Keratinocyte (primary cell): ENCODE measurements around the gene TSTD2. TPM values are rescaled to one million over a fixed set of nuclear protein-coding genes. Genes with fewer than 3 reads are reported as not detected.
"Not testable (repeated sequence)": the region's sequence is repeated elsewhere in the genome, so short reads cannot be mapped to it uniquely, and the experiment has no call there.

Source experiments
- DNase-seq: peaks from one replicate; pipeline ENCODE4 v3.0.0-alpha.2; 2011; ENCODE audit warnings: low read depth, missing footprints, low spot score
- FAIRE-seq: peaks from 2 replicates; lab custom pipeline; 2011; peaks lifted over from hg19 to GRCh38; lab: Jason Lieb, UNC
- H2AFZ ChIP-seq: 2 replicates; pipeline ENCODE4 v1.6.0; 2012; ENCODE audit warnings: low read length, control low read depth, inconsistent platforms; ENCODE audit not compliant: control insufficient read depth
- H3K27ac ChIP-seq: 2 replicates; pipeline ENCODE4 v1.5.1; 2011; ENCODE audit warnings: low read length; ENCODE audit not compliant: control insufficient read depth, insufficient read depth
- H3K27me3 ChIP-seq: 3 replicates; pipeline ENCODE4 v1.6.0; 2011; ENCODE audit warnings: low read length; ENCODE audit not compliant: control insufficient read depth, insufficient read depth; ENCODE audit errors: extremely low read depth
- H3K36me3 ChIP-seq, 2 experiments: 2 replicates in 1 of 2; 3 replicates in 1 of 2; pipeline ENCODE4 v1.5.1; 2011; ENCODE audit warnings: low read length in 2 of 2, mild to moderate bottlenecking in 1 of 2; ENCODE audit not compliant: control insufficient read depth in 2 of 2, insufficient read depth in 2 of 2; ENCODE audit errors: extremely low read depth in 1 of 2
- H3K4me1 ChIP-seq: 3 replicates; pipeline ENCODE4 v1.5.1; 2011; ENCODE audit warnings: low read length; ENCODE audit not compliant: control insufficient read depth, insufficient read depth; ENCODE audit errors: extremely low read depth
- H3K4me2 ChIP-seq: 3 replicates; pipeline ENCODE4 v1.6.0; 2011; ENCODE audit warnings: low read depth, low read length; ENCODE audit not compliant: control insufficient read depth, insufficient read depth; ENCODE audit errors: extremely low read depth
- H3K4me3 ChIP-seq, 3 experiments: fragments of 200-600 bp in 1 of 3; sonication (generic) in 1 of 3; 2 replicates in 2 of 3; 3 replicates in 1 of 3; pipeline ENCODE4 v1.5.1; 2011 to 2016; ENCODE audit warnings: low read length in 3 of 3, mild to moderate bottlenecking in 3 of 3, control low read depth in 2 of 3, inconsistent platforms in 1 of 3, low read depth in 1 of 3, mixed read lengths in 1 of 3, mixed run types in 1 of 3, moderate library complexity in 1 of 3; ENCODE audit not compliant: control insufficient read depth in 2 of 3, insufficient read depth in 2 of 3; ENCODE audit errors: extremely low read depth in 1 of 3
- H3K79me2 ChIP-seq: 2 replicates; pipeline ENCODE4 v1.6.0; 2012; ENCODE audit warnings: low read length; ENCODE audit not compliant: control insufficient read depth, insufficient read depth
- H3K9ac ChIP-seq: 3 replicates; pipeline ENCODE4 v1.6.0; 2011; ENCODE audit warnings: low read length; ENCODE audit not compliant: control insufficient read depth, insufficient read depth; ENCODE audit errors: extremely low read depth
- H3K9me1 ChIP-seq: 3 replicates; pipeline ENCODE4 v1.6.0; 2011; ENCODE audit warnings: low read length; ENCODE audit not compliant: control insufficient read depth, insufficient read depth; ENCODE audit errors: extremely low read depth
- H3K9me3 ChIP-seq: 2 replicates; pipeline ENCODE4 v1.5.1; 2012; ENCODE audit warnings: low read depth, low read length; ENCODE audit not compliant: control insufficient read depth
- H4K20me1 ChIP-seq: 3 replicates; pipeline ENCODE4 v1.6.0; 2011; ENCODE audit warnings: low read length; ENCODE audit not compliant: control insufficient read depth, insufficient read depth; ENCODE audit errors: extremely low read depth
- EZH2 ChIP-seq: IDR thresholded peaks from one replicate; pipeline ENCODE4 v1.6.1; 2012; ENCODE audit warnings: inconsistent platforms, mild to moderate bottlenecking, low read length, moderate library complexity
- dilution Hi-C: fragments of 300-500 bp; cut with MboI; formaldehyde crosslinking; loops from one replicate; pipeline ENCODE4 v1.7.0; 2020; ENCODE audit warnings: low sequenced_read_pairs; ENCODE audit not compliant: extremely low pct_ligation_motif_present
- polyA plus RNA-seq, 5 experiments: library from polyadenylated mRNA; depleted of rRNA in 3 of 5; stranded (reverse) in 3 of 5; stranded (forward) in 1 of 5; unstranded in 1 of 5; fragments of >200 nt; gene quantifications; 1 replicate in 1 of 5; 2 replicates in 3 of 5; 3 replicates in 1 of 5; pipeline versions ENCODE4 v1.2.1 to v1.2.3, GENCODE V29; 2011 to 2012; ENCODE audit warnings: missing spikeins in 2 of 5, low read depth in 1 of 5, low replicate concordance in 1 of 5
- TF ChIP-seq, protein P1 (sequence below), 3 experiments: IDR thresholded peaks in 1 of 3; conservative IDR thresholded peaks in 1 of 3; optimal IDR thresholded peaks in 1 of 3; 2 replicates in 2 of 3; 3 replicates in 1 of 3; pipeline versions ENCODE3 to v1.5.1; 2011; ENCODE audit warnings: low read length in 3 of 3, mild to moderate bottlenecking in 3 of 3, moderate library complexity in 2 of 3, control low read depth in 1 of 3, inconsistent platforms in 1 of 3; ENCODE audit not compliant: insufficient read depth in 2 of 3; ENCODE audit errors: extremely low read depth in 1 of 3

TSTD2 gene
- polyA plus RNA-seq, 1 donor (not counting 4 experiments of a cell fraction or from before 2014, with no cell fraction given): 17.2 TPM

DNA sequence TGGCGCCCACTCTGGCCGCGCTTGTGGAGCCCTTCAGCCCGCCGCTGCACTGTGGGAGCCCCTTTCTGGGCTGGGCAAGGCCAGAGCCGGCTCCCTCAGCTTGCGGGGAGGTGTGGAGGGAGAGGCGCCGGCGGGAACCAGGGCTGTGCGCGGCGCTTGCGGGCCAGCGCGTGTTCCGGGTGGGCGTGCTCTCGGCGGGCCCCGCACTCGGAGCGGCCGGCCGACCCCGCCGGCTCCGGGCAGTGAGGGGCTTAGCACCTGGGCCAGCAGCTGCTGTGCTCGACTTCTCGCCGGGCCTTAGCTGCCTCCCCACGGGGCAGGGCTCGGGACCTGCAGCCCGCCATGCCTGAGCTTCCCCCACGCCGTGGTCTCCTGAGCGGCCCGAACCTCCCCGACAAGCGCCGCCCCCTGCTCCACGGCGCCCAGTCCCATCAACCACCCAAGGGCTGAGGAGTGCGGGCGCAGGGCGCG, 59.0 kb downstream of the TSTD2 start:
- H3K9me3 ChIP-seq, H3K4me3 ChIP-seq, H3K79me2 ChIP-seq, dilution Hi-C loops, H3K36me3 ChIP-seq, H3K27ac ChIP-seq, H3K4me2 ChIP-seq, H3K9me1 ChIP-seq, H3K4me1 ChIP-seq, H4K20me1 ChIP-seq, H3K9ac ChIP-seq, FAIRE-seq, DNase-seq, H2AFZ ChIP-seq, H3K27me3 ChIP-seq: not testable (repeated sequence)

DNA sequence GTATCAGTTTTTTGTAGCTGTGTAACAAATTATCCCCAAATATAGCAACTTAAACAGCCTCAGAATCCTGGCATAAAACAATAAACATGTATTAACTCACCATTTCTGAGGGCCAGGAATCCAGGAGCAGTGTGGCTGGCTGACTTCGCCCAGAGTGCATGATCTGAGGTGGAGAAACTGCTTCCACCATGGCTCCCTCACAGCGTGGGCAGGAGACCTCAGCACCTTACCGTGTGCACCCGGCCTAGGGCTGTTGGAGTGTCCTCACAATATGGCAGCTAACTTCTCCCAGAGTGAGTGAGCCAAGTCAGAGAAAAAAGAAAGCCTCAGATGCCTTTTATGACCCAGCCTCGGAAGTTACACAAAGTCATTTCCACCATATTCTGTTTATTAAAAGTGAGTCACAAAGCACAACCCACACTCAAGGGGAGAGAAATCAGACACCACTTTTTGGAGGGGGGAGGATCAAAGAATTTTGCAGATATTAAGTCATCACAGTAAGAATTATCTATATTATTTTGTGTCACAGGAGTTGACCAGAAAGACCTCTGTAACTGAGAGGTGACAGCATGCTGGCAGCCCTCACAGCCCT, 59.6 kb downstream of the TSTD2 start:
- TF ChIP-seq, protein P1, sequence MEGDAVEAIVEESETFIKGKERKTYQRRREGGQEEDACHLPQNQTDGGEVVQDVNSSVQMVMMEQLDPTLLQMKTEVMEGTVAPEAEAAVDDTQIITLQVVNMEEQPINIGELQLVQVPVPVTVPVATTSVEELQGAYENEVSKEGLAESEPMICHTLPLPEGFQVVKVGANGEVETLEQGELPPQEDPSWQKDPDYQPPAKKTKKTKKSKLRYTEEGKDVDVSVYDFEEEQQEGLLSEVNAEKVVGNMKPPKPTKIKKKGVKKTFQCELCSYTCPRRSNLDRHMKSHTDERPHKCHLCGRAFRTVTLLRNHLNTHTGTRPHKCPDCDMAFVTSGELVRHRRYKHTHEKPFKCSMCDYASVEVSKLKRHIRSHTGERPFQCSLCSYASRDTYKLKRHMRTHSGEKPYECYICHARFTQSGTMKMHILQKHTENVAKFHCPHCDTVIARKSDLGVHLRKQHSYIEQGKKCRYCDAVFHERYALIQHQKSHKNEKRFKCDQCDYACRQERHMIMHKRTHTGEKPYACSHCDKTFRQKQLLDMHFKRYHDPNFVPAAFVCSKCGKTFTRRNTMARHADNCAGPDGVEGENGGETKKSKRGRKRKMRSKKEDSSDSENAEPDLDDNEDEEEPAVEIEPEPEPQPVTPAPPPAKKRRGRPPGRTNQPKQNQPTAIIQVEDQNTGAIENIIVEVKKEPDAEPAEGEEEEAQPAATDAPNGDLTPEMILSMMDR (optimal IDR thresholded peaks at IDR 0.05 in 1 of 3, IDR thresholded peaks at IDR 0.05 in 1 of 3, conservative IDR thresholded peaks at IDR 0.05 in 1 of 3; ENCODE audit: extremely low read depth in 1 of 3, insufficient read depth in 2 of 3, low read length in 3 of 3): no peak
- TF ChIP-seq EZH2: no peak
- Histone ChIP-seq H3K4me1 (no peaks in the 10 kb centered on the region), H3K27ac (no peak overlapping the region), H3K9me3 (no peaks in the 10 kb centered on the region), H3K9me1 (no peaks in the 10 kb centered on the region), H3K36me3 (no peaks in the 10 kb centered on the region), H3K27me3 (no peaks in the 10 kb centered on the region), H3K4me2 (no peak overlapping the region), H3K4me3 (no peak overlapping the region), H2AFZ (no peak overlapping the region), H3K9ac (no peak overlapping the region), H4K20me1 (no peaks in the 10 kb centered on the region), H3K79me2 (no peaks in the 10 kb centered on the region)
- FAIRE-seq: no peak
- dilution Hi-C loops: no loop called here
- no peak for DNase-seq

- no peak for FAIRE-seq
- no peaks in the 10 kb centered on the region for H3K9me3 ChIP-seq
- no peak for TF ChIP-seq EZH2
- TF ChIP-seq, protein P1 (optimal IDR thresholded peaks at IDR 0.05 in 1 of 3, IDR thresholded peaks at IDR 0.05 in 1 of 3, conservative IDR thresholded peaks at IDR 0.05 in 1 of 3; ENCODE audit: extremely low read depth in 1 of 3, insufficient read depth in 2 of 3, low read length in 3 of 3): no peak
- H3K4me3 ChIP-seq: no peak overlapping the region
- no peaks in the 10 kb centered on the region for H3K4me1 ChIP-seq
- dilution Hi-C loops: no loop called here
- no peak overlapping the region for H3K4me2 ChIP-seq
- no peaks in the 10 kb centered on the region for H4K20me1 ChIP-seq
- H3K9me1 ChIP-seq: no peaks in the 10 kb centered on the region
- no peak overlapping the region for H3K27ac ChIP-seq
- no peak for DNase-seq
- no peaks in the 10 kb centered on the region for H3K79me2 ChIP-seq
- H3K27me3 ChIP-seq: no peaks in the 10 kb centered on the region
- H3K36me3 ChIP-seq: no peaks in the 10 kb centered on the region
- no peak overlapping the region for H3K9ac ChIP-seq
- H2AFZ ChIP-seq: no peak overlapping the region
Observed at GRCh38 chr9:97572892-97573365, 60.2 kb downstream of the TSTD2 start.
